OCI-M2 (cell line): ENCODE data around the gene ZDHHC8.

Experiments used
- DNase-seq: peaks from one replicate; lab custom pipeline; 2025; ENCODE audit not compliant: unreplicated experiment; lab: John Stamatoyannopoulos, UW

ZDHHC8 gene

DNA sequence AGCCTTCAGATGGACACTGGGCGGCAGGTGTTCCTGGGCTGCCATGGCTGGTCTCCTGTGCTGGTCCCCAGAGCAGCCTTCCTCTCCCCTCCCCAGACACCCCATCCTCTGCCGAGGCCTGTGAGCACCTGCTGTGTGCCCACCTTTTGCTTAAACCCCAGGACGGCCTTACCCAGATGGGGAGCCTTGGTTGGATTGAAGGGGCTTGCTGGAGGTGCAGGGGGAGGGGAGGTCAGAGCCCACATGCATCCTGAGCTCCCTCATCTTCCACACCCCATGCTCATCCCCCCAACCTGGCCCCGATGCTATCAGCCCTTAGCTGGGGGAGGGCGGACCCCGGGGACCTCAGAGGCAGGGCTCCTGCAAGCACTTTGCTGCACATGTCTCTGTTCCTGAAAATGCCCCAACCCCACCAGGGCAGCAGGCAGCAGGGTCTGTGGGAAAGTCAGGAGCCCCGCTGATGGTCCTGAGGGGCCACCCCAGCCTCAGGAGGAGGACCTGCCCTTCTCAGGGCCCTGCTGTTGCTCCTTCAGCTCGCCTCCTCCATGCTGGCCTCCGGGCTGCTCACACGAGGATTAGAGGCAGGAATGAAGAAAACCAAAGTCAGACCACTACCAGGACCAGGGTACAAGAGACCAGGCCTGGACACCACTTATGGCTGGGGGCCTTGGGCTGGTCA lies 60.8 kb downstream of the ZDHHC8 start:
- DNase-seq: no peak

DNA sequence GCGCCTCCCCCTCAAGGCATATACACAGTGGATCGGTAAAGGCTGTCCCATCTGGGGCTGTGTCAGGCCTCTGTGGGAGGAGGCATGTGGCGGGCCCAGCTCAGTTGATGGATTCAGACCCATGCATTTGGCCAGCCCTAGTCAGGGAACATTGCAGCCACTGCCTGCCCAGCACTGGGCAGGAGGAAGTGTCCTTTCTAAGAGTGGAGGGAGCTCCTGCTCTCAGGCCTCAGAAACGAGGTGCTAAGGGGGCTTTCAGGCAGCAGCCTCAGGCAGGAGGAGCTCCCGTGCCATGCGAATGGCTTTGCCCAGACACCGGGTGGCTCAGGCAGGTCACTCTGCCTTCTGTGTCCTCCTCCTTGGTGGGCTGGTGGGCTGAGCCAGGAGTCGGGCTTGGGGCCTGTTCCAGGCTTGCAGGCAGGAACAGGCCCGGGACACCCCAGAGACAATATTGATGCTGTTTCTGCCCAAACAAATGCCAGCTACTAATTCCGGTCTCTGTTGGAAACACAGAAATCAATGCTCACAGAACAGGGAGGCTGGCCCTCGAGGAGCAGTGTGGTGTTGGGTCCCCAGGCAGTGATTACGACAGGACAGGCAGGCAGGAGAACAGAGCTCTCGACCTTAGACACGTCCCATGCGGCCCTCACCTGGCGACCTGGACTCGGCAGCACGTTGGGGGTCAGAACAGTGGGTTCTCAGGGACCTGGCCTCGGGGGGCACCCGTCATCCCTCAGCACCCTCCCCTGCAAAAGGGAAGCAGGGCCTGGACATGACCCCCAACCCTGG lies 61.6 kb downstream of the ZDHHC8 start:
- no peak for DNase-seq

DNA sequence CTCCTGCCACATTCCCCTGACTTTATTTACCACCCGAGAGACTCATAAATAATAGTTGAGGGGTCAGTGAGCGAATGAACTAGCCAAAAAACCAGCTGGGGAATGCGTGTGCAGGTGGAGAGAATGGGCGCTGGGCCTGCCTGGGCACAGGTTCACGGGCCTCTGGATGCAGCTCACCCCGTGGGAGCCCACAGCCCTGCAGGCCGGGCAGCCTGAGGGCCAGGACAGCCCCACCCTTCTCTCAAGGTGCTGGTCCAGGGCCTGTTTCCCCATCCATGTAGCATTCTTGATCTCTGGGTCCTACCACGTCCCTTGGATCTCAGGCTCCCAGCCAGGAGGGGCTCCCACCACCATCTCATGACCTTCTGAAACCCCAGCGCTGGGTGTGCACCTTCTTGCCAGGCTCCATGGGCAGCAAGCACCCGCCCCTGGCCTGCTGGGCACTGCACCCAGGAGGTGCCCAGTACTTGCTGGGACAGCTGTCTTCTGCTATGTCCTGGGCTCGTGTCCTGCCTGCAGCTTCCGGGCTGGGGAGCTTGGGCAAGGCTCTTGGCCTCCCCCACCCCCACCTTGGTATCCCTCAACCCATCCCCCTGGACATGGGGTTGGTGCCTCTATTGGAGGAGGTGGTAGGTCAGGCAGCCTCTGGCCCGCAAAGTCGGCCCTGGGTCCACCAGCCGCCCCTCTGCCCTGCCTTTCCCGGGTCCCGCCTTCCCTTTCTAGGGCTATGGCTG lies 62.3 kb downstream of the ZDHHC8 start:
- DNase-seq: no peak

DNA sequence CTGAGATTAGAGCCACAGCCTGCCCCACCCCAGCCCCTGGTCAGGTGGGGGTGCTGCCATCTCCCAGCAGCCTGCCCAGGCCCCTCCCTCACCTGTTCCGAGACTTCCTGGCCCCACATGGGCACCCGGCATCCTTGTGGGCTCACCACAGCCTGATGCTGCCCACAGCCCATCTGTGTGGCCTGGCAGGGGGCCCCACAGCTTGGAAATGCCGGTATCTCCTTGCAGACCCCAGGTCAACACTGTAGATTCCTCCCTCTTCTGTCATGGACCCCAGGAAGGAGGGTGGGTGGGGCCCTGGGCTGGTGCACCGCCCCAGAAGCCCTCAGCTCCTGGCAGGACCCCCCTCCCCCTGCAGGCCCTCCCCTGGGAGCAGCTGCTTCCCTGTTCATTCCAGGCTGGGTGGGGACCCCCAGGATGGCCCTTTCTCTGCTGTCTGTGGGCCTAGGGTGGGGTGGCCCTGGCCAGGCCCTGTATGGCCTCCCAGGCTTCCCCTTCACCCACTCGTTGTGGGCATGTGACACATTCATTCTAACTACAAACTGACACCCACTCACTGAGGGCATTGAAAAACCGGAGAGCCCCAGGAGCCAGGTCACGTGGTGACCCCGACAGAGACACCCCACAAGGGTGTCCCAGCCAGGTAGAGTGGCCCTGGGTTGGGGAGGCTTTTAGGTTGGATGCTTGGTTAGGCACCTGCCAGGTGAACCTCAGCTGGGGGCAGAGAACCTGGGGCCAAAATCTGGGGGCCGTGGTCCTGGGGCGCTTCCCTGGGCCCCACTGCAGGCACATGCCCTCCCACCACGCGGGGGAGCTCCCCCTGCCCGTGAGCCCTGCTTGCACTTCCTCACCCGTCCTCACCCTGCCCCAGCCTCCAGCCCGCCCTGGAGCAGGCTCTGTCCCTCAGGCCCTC lies 63.3 kb downstream of the ZDHHC8 start:
- no peak for DNase-seq

DNA sequence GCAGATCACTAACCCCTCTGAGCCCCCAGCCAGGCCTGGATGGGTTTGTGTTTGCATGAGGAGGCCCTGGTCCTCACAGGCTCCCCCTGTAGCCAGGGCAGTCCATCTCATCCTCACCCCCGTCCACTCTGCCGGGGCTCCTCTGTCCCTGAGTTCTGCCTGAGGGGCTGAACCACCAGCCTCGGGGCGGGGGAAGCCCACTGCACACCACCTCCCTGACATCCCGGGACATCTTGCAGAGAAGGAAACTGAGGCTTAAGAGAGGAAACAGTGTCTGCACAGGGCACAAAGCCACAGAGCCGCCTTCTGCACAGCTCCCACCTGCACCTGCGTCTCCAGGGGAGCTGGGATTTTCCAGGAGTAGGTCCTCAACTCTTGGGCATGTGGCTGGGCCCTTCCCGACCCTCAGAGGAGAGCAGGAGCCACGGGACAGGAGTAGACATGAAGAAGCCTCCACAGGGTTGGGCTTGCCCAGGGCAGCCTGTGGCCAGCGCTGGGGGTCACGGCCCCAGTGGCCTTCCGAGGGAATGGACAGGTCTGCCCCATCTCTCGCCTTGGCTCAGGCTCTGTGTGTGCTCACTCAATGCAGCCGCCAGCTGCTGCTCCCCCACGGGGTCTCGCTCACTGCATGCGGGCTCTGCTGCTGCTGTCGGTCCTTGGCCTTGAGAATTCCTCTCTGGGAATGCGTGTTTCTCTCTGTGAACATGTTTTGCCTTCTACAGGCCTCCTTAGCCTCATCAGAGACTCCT lies 64.7 kb downstream of the ZDHHC8 start:
- no peak for DNase-seq
